Ovary (tissue), 3 donors: ENCODE results near the gene SLC15A1.

Experiments
- CTCF ChIP-seq, 3 donors: fragments of 450-650 bp in 2 of 3; fragments of 200-600 bp in 1 of 3; IDR thresholded peaks; one replicate each; pipeline versions ENCODE4 v1.5.1 to v1.8.0; 2016 to 2022; ENCODE audit warnings: antibody characterized with exemption in 3 of 3, mild to moderate bottlenecking in 1 of 3
- EP300 ChIP-seq: sonication (generic); formaldehyde crosslinking; IDR thresholded peaks from one replicate; pipeline ENCODE4 v1.6.1; 2017; ENCODE audit warnings: antibody characterized with exemption
- donor health status: DM: no; HTN: no; CAD: no.

- TF ChIP-seq CTCF (IDR thresholded peaks at IDR 0.05) (no peak), EP300 (no peak)
Measured at GRCh38 chr13:98651744-98652143, 100.7 kb downstream of the SLC15A1 start.
